T-helper 2 cell (primary cell): Measurements from ENCODE around the gene LIF.

Source experiments
- DNase-seq, 5 experiments: peaks; one replicate each; pipeline versions ENCODE4 v3.0.0 to v3.0.0-alpha.2; 2012 to 2022
- total RNA-seq, 2 donors: gene quantifications; one replicate each; lab custom pipeline; 2026; lab: John Stamatoyannopoulos, UW

The LIF gene
- total RNA-seq = 1.2 to 12.5 reads per million in 2 donors

DNA sequence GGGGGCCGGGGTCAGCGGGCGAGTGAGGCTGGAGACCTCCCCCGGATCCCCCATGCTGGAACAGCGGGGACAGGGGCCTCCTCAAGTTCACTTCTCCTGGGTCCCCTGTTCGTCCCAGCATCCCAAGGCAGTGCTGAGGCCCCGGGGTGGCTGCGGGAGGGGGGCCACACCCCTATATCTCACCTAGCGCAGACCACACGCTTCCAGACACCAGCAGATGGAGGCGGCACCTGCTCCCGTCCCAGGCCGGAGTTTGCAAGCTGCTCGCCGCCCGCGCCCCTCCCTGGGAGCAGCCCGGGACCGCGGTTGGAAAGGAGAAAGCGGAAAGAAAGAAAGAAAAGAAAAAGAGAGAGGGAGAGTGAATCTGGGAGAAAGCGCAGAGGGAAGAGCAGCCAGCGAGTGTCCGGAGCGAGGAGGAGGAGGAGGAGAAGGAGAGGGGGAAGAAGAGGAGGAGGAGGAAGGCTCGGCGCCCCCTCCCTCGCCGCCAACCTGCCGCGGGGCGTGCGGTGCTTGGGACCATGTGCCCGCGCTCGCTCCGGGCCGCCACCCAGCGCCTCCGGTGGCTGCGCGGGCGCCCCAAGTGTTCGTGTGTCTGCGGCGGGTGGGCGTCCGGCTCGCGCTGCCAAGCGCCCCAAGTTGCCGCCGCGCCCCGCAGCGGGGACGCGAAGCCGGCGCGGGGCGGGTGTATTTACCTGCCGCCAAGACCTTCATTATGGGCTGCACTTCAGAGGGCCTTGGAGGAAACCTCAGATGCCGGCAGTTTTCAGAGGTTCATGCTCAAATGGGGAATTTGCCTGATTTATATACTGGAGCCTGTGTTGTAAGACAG, at the start of gene LIF:
Gene LIF (minus strand): TSS at position 775 of the 829 bp plus-strand sequence. CDS start 64 bp downstream, at position 711.
- peak in 4 of 5 experiments; percentile 31 to 79 (median 38) for DNase-seq

DNA sequence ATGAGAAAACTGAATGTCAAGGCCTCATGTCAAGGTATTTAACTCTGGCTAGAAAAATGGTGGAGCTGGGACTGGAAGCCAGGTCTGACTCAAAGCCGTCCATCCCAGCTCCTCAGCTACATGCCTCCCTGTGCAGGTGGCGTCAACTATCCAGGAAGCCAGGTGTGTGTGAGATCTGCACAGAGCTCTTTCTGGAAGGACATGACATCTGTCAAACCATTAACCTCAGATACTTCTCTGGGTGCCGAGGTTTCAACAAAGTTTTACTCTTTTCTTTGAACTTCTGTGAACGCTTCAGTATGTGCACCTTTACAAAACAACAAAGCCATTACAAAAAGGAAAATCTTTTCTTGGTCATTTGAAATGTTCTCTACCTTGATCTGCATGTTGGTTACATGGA, 49.8 kb upstream of the LIF start:
- DNase-seq = no peak

DNA sequence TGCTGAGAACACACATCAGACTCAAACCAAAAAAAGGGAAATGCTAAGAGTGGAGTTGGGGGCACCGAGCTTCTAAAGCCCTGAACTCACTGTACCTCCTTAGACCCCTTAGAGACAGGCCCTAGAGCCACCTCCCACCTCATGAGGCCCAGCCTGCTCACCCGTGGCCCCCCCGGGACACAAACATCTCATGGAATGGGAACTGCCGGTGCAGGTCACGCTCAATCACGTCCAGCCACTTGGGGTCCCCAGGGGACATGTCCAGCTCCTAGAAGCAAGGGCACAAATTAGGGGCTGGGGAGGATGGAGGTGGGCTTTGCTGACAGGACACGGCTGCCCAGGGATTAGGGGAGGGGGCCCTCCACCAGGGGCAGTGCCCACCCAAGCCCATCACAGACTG, 49.0 kb upstream of the LIF start:
- no peak for DNase-seq

DNA sequence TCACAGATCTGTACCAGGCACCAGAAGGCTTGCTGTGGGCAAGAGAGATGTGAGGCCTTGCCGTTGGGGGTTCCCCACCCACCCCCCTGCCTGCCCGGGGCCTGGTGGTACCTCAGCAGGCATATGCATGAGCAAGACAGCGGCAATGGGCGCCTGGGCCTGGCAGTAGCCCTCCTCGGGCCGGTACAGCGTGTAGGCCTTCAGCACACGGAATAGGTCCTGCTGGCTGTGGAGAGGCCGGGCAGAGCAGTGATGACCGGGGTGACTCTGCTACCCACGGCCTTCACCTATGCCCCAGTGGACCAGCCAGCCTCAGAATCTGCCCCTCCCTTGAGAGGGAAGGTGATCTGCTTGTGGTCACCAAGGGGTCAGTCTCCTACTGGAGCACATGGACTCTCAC, 48.3 kb upstream of the LIF start:
- no peak for DNase-seq

GRCh38 chr22:30294066-30294465, 47.5 kb upstream of the LIF start:
- no peak for DNase-seq

DNA sequence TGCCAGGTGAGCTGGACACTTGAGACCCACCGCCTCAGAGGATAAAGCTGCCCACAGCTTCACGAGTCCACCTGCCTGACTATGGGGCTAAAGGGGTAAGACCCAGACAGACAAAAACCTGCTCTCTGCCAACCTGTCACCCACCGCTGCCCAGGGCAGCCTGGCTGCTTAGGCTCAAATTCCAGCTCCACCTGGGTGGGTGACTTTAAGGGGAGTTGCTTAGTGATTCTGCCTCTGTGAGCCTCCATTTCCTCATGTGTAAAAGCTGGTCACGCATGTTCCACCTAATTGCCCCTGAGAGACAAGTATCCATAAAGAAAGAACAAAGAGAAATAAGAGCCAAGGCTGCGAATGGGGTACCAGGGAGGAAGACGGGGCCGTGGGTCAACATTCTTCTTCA, 46.5 kb upstream of the LIF start:
- no peak for DNase-seq

GRCh38 chr22:30292069-30292970, 45.8 kb upstream of the LIF start:
- no peak for DNase-seq

DNA sequence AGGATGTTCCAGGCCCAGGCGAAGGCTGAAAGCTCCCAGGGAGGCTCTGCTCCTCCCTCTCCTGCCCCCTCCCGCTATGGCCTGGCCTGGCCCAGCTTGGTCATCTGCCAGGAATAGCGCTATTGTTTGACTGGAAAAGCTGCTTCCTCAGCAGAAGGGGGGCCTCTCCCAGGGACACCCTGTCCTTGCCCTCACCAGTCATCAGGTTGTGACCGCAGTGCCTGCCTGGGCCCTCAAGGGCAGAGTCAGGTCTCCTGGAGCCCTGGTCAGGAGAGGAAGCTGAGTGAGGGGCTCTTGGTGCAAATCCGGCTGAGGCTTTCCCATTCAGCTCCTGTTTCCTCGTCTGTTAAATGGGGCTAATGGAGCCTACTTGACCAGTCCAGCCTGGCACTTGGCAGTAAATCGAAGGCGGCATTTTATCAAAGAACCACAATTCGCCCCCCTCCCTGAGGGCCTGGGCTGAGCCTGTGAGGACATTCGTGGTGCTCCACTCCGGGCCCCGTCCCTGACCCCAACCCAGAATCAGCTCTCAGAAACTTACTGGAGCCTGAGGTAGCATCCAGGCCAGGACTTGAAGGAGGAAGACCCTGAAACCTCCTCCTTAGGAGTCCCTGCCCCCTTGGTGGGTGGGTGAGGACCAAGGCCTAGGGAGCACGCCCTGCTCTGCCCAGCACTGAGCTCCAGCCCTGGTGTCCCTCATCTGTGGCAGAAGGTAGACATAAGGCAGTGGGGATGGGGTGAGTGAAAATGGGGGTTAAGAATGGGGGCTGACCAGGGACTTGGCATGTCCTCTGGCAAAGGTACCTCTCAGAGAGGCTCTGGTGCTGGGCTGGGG, 44.7 kb upstream of the LIF start:
- DNase-seq = no peak

- peak in 2 of 5 experiments; percentile 18 to 65 for DNase-seq
Measured at GRCh38 chr22:30290342-30291057, 43.9 kb upstream of the LIF start.

DNA sequence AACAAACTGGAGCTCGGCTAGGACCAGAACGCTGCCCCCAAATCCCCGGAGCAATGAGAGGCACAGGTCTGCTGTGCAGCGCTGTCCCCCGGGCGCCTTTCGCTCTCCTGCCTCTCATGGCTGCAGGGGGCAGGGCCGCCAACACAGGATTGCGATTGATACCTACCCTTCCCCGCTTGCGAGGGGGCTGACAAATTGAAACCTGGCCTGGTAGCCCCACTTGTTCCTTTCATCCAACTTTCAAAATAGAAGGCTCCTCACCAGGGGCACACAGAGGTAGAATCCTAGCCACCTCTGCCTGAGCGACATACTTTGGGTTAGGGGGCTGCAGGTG, 43.4 kb upstream of the LIF start:
- no peak for DNase-seq

DNA sequence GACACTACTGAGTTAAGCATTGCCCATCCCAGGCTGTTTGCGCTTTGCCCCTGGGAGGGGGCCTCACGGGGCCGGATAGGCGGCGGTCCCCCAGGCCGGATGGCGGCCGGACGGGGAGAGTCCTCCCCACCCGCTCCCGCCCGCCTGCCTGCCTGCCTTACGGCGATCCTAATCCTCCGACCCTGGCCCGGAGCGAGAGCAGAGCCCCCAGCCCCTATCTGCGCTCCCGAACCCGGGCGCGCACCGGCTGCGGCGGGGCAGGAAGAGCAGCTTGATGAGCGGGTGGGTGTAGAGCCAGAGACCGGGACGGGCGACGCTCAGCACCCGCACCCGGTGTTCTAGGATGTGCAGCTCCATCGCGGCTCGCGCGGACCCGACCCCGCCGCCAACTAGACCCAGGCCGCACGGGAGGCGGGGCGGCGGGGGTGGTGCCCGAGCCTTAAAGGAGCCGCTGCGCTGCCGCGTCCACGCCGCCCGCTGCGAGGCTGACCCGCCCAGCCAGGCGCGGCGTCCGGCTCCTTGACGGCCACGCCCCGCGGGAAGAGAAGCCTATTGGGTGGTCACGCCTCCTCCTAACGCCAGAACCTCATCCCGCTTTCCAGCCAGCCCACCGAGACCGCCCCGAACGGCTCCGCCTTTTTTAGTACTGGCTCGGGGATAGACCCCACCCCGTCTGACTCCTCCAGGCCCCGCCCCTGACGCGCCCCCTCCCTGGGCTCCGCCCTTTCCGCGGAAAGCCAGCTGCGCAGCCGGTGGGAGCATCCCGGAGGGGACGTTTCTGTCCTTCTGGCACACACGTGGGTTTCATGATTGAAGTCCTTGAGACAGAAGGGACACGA, 42.8 kb upstream of the LIF start, which contains the start of gene CASTOR1:
Gene CASTOR1 (minus strand): TSS at position 365 of the 839 bp plus-strand sequence. CDS start 8 bp downstream, at position 357.
- peak; percentile 82 to 96 (median 84) for DNase-seq

DNA sequence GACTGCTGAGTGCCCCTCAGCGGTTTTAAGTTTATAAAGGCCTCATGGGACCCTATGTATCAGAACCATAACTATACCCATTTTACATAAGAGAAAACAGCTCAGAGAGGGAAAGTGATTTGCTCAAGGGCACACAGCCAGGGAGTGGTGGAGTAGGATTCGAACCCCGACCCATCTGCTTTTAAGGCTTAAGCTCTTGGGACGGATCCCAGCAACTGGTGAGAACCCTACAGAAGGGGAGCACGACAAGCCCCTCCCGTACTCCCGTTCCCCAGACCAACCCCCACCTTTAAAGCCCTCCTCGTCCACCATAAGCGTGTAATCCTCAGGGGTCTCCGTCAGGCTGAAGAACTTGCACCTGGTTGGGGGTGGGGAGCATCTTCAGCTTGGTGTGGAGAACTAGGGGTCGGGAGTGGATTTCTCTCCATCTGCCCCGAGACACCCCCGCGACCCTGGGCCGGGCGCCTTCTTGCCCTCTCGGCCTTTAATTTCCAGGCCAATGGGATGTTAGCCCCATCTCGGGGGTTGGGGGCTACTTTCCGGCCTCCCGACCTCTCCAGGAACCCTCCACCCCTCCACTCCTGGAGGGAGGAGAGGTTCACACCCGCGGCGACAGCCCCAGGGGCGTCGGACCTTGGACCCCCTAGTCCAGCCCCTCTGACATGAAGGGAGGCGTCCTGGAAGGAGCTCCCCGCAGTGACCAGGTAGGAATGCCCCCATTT, 42.0 kb upstream of the LIF start:
- peak in 1 of 5 experiments; percentile 37 for DNase-seq

- DNase-seq = peak; percentile 62 to 89 (median 81)
Measured at GRCh38 chr22:30287648-30288418, 41.3 kb upstream of the LIF start.

GRCh38 chr22:30286813-30287647, 40.5 kb upstream of the LIF start:
- DNase-seq = peak; percentile 72 to 83 (median 81)

- DNase-seq = no peak
Measured at GRCh38 chr22:30286331-30286730, 39.8 kb upstream of the LIF start.

GRCh38 chr22:30285846-30286200, 39.3 kb upstream of the LIF start:
- DNase-seq = no peak

DNA sequence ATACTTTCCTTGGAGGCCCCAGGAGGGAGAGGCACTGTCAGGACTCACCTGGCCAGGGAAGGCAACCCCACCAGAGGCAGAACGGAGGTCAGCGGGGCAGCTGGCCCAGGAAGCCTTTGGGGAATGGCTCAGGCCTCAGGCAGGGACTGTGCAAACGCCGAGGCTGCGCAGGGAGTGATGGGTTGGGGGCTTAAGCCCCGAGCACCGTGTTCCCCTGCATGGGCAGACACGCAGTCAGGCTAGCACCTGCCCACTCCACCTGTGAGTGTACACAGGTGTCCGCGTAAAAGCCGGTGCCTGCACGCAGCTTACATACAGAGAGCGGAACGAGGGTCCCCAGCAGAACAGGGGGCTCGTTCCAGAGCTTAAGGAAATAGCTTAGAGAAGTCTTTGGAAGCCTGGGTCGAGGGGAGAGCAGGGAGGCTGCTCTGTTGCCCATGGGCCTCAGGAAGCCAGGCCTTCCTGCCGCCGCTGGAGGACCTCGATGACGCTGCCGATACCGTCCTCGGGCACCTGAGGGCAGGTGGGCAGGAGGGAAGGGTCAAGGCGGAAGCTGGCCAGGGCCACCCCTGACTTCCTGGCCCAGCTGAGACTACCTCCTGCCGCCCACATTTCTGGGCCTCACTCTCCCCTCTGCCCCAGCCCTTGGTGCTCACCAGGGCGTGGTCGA, 38.8 kb upstream of the LIF start:
- DNase-seq = no peak

DNA sequence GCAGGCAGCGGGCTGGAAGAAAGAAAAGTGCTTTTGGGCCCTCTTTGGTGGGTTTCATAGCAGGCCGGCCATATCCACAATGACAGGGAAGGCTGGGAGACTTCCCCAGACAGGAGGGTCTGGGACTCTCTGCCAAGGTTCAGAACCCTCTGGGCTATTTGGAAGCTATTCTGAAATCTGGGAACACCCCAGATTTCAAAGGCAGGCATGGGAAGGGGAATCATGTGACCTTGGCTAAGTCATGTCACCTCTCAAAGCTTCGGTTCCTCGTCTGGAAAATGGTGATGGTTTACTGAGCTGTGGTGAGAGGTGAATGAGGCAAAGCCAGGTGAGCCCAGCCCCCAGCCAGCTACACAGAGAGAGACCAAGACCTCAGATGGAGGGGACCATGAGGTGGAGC, 38.1 kb upstream of the LIF start:
- DNase-seq = no peak
